Kidney (tissue), 14 donors: ENCODE data around the gene SOD2. TPM values are rescaled to one million over a fixed set of nuclear protein-coding genes. Genes with fewer than 3 reads are reported as not detected.

Experiments used
- DNase-seq, 5 donors: peaks; one replicate each; pipeline ENCODE4 v3.0.0-alpha.2; 2013 to 2020
- FAIRE-seq: peaks from 2 replicates; lab custom pipeline; 2012; peaks lifted over from hg19 to GRCh38; lab: Jason Lieb, UNC
- H3K27ac ChIP-seq, 2 donors: one replicate each; pipeline ENCODE4 v1.7.0; 2013; ENCODE audit warnings: low read depth in 2 of 2, low read length in 2 of 2, inconsistent platforms in 1 of 2
- H3K27me3 ChIP-seq: one replicate; pipeline ENCODE4 v1.7.1; 2013; ENCODE audit warnings: low read length, inconsistent platforms; ENCODE audit not compliant: control insufficient read depth, insufficient read depth
- H3K36me3 ChIP-seq, 3 donors: one replicate each; pipeline versions ENCODE4 v1.7.0 to v1.7.1; 2013; ENCODE audit warnings: low read length in 3 of 3, control low read depth in 1 of 3, inconsistent platforms in 1 of 3; ENCODE audit not compliant: insufficient read depth in 3 of 3, control insufficient read depth in 2 of 3
- H3K4me1 ChIP-seq, 3 donors: one replicate each; pipeline versions ENCODE4 v1.7.0 to v1.7.1; 2013; ENCODE audit warnings: low read length in 3 of 3, inconsistent platforms in 1 of 3, low read depth in 1 of 3; ENCODE audit not compliant: control insufficient read depth in 2 of 3, insufficient read depth in 2 of 3
- H3K4me3 ChIP-seq, 3 donors: one replicate each; pipeline versions ENCODE4 v1.7.0 to v1.8.1; 2013; ENCODE audit warnings: low read length in 3 of 3, control low read depth in 1 of 3, inconsistent platforms in 1 of 3
- H3K9ac ChIP-seq, 3 donors: one replicate each; pipeline versions ENCODE4 v1.7.0 to v1.7.1; 2013; ENCODE audit warnings: low read length in 3 of 3, control low read depth in 1 of 3, inconsistent platforms in 1 of 3
- H3K9me3 ChIP-seq, 3 donors: one replicate each; pipeline versions ENCODE4 v1.7.0 to v1.7.1; 2013; ENCODE audit warnings: low read length in 3 of 3, control low read depth in 1 of 3, inconsistent platforms in 1 of 3; ENCODE audit not compliant: control insufficient read depth in 2 of 3, insufficient read depth in 1 of 3
- CTCF ChIP-seq: IDR thresholded peaks from 3 replicates; pipeline ENCODE4 v1.5.1; 2012; ENCODE audit warnings: mild to moderate bottlenecking, moderate library complexity, borderline replicate concordance; ENCODE audit not compliant: insufficient read depth; ENCODE audit errors: extremely low read depth
- intact Hi-C: fragments of 100-400 bp; cut with DNase I; formaldehyde crosslinking; loops from one replicate; pipeline ENCODE4 v1.11.1; 2022
- polyA plus RNA-seq: library from polyadenylated mRNA; stranded (reverse); fragments of 350-450 nt; fragmentation: Illumina TruSeq; extraction: RNeasy Lipid Tissue Mini Kit (QIAGEN cat#74804); gene quantifications from one replicate; pipeline ENCODE4 v1.2.3, GENCODE V29; 2014; ENCODE audit warnings: low read depth, low replicate concordance; ENCODE audit not compliant: insufficient read depth
- total RNA-seq: library from RNA; stranded (reverse); fragmentation: NEBNext Ultra II Directional; extraction: Animal tissue kit (Norgen Biotek cat#: 25700); gene quantifications from one replicate; pipeline ENCODE4 v1.2.1, GENCODE V29; 2021
- donor health status: control.
- donor health status: control.
- donor health status: control.
- donor health status: control.
- donor health status: control.
- donor health status: DM: yes; HTN: yes; CAD: no.
- donor health status: Normal renal cell carcinoma (clear cell type).

SOD2 gene
- total and polyA plus RNA-seq, 2 donors from 2014 or later = 204 to 1,836 TPM

- no peaks in the 10 kb centered on the region for H3K9me3 ChIP-seq
- H3K9ac ChIP-seq = no peak overlapping the region
- FAIRE-seq (no peak), DNase-seq (no peak)
- H3K4me3 ChIP-seq = no peak overlapping the region
- intact Hi-C loops = loop anchor here (10.0 kb wide), 1 partner anchor 55 kb away; no protein-coding TSS in a partner anchor
- H3K36me3 ChIP-seq = peaks cover 0 to 29% (median 24%) of the 10 kb centered on the region in 3 donors
- H3K27ac ChIP-seq = no peak overlapping the region
- no peaks in the 10 kb centered on the region for H3K27me3 ChIP-seq
- no peak for TF ChIP-seq CTCF
- no peaks in the 10 kb centered on the region for H3K4me1 ChIP-seq
Observed at GRCh38 chr6:159680104-159680503, 12.9 kb downstream of the SOD2 start.

DNA sequence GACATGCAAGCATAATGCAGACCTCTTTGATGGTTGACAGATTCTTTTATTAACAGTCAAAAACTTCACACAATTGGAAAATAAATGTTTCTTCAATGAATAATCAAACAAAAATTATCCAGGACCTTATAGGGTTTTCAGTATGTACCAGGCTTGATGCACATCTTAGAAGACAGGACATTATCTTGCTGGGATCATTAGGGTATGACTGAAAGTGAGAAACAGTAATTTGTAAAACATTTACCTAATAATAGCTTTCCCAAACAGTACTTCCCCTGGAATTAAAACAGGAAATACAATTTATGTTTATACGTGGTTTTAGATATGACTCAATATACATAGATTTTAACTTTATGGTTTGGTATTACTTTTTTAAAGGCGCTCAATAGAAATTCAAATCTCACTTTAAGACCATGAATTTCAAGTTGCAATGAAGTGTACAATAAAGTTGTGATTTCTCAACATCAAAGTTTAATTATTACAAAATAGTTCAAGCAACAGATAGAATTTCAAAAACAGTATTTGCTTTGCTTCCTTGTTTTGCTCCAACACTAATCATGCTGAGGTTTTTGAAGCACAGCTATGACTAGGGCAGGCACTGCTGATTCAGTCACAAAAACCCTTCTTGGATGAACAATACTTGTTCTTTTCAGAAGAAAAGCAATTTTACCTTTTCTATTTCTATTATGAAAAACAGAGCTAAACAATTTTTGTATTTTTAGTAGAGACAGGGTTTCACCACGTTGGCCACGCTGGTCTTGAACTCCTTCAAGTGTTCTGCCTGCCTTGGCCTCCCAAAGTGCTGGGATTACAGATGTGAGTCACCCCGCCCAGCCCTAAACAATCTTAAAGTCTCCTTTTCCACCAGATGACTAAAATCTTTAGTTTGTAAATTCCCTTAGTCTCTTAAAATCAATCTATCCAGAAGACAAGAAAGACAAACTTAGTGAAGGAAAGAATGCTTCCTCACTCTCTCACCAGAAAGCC lies 13.7 kb downstream of the SOD2 start:
- Histone ChIP-seq H3K36me3 (peaks cover 0 to 26% (median 19%) of the 10 kb centered on the region in 3 donors), H3K4me3 (no peak overlapping the region), H3K4me1 (no peaks in the 10 kb centered on the region), H3K27me3 (no peaks in the 10 kb centered on the region), H3K9ac (no peak overlapping the region), H3K9me3 (no peaks in the 10 kb centered on the region), H3K27ac (no peak overlapping the region)
- no peak for TF ChIP-seq CTCF
- intact Hi-C loops = loop anchor here (10.0 kb wide), 1 partner anchor 55 kb away; no protein-coding TSS in a partner anchor
- peak; percentile 11 for FAIRE-seq
- no peak for DNase-seq

- intact Hi-C loops = no loop called here
- Histone ChIP-seq H3K27ac (no peak overlapping the region), H3K9me3 (no peaks in the 10 kb centered on the region), H3K4me1 (no peaks in the 10 kb centered on the region), H3K36me3 (peaks cover 0 to 23% (median 12%) of the 10 kb centered on the region in 3 donors), H3K4me3 (no peak overlapping the region), H3K9ac (no peak overlapping the region), H3K27me3 (no peaks in the 10 kb centered on the region)
- TF ChIP-seq CTCF = no peak
- FAIRE-seq = no peak
- DNase-seq = no peak
Observed at GRCh38 chr6:159678574-159678973, 14.5 kb downstream of the SOD2 start.
